Measurements from ENCODE around the gene FRY. TPM values are rescaled to one million over a fixed set of nuclear protein-coding genes. Genes with fewer than 3 reads are reported as not detected.

Gene FRY
- total and polyA plus RNA-seq, 10 donors = 0.80 to 30.0 (median 23.5) TPM

- no peak overlapping the region for H3K4me3 ChIP-seq
- H3K27me3 ChIP-seq (replicated peaks in 1 of 7) = no peaks in the 10 kb centered on the region
- DNase-seq = no peak
- intact Hi-C loops (cut with DNase I; ENCODE audit: low total_unique reads) = no loop called here
- H3K4me1 ChIP-seq = no peaks in the 10 kb centered on the region
- H3K9me3 ChIP-seq = no peaks in the 10 kb centered on the region
- peaks cover 0 to 98% (median 22%) of the 10 kb centered on the region in 6 donors for H3K36me3 ChIP-seq
- 88 to 94% (median 89%) methylated on average over 5 of the region's 5 CpGs for WGBS, 5 donors
- H3K27ac ChIP-seq = no peak overlapping the region
- no peak for TF ChIP-seq POLR2AphosphoS5 (IDR thresholded peaks at IDR 0.05)
- TF ChIP-seq CTCF (IDR thresholded peaks at IDR 0.05 in 8 of 11, conservative IDR thresholded peaks at IDR 0.05 in 3 of 11) = no peak
- TF ChIP-seq POLR2A (IDR thresholded peaks at IDR 0.05) = no peak
Observed at GRCh38 chr13:32224916-32225315, 193.3 kb downstream of the FRY start.

GRCh38 chr13:32225481-32225931, 193.9 kb downstream of the FRY start:
- no peak for DNase-seq
- H3K36me3 ChIP-seq = peaks cover 0 to 98% (median 22%) of the 10 kb centered on the region in 6 donors
- H3K27ac ChIP-seq = no peak overlapping the region
- H3K9me3 ChIP-seq = no peaks in the 10 kb centered on the region
- 74 to 87% (median 81%) methylated on average over 5 of the region's 5 CpGs for WGBS, 5 donors
- intact Hi-C loops (cut with DNase I; ENCODE audit: low total_unique reads) = no loop called here
- H3K27me3 ChIP-seq (replicated peaks in 1 of 7) = no peaks in the 10 kb centered on the region
- H3K4me3 ChIP-seq = no peak overlapping the region
- no peaks in the 10 kb centered on the region for H3K4me1 ChIP-seq
- no peak for TF ChIP-seq CTCF (IDR thresholded peaks at IDR 0.05 in 8 of 11, conservative IDR thresholded peaks at IDR 0.05 in 3 of 11)
- TF ChIP-seq POLR2AphosphoS5 (IDR thresholded peaks at IDR 0.05) = no peak

- Histone ChIP-seq H3K9me3 (no peaks in the 10 kb centered on the region), H3K4me1 (peaks cover 0 to 13% (median 0%) of the 10 kb centered on the region in 6 donors), H3K36me3 (peaks cover 0 to 99% (median 19%) of the 10 kb centered on the region in 6 donors), H3K27ac (no peak overlapping the region), H3K4me3 (no peak overlapping the region), H3K27me3 (replicated peaks in 1 of 7) (no peaks in the 10 kb centered on the region)
- no peak for DNase-seq
- TF ChIP-seq POLR2AphosphoS5 (IDR thresholded peaks at IDR 0.05) (no peak), POLR2A (IDR thresholded peaks at IDR 0.05) (no peak), CTCF (IDR thresholded peaks at IDR 0.05 in 8 of 11, conservative IDR thresholded peaks at IDR 0.05 in 3 of 11) (no peak)
- WGBS, 5 donors = 82 to 90% (median 88%) methylated on average over 5 of the region's 5 CpGs
- intact Hi-C loops (cut with DNase I; ENCODE audit: low total_unique reads) = no loop called here
Observed at GRCh38 chr13:32228330-32229041, 196.9 kb downstream of the FRY start.

GRCh38 chr13:32229443-32229842, 197.9 kb downstream of the FRY start:
- TF ChIP-seq POLR2A (IDR thresholded peaks at IDR 0.05) (no peak), POLR2AphosphoS5 (IDR thresholded peaks at IDR 0.05) (no peak), CTCF (IDR thresholded peaks at IDR 0.05 in 8 of 11, conservative IDR thresholded peaks at IDR 0.05 in 3 of 11) (no peak)
- WGBS, 5 donors = 77 to 87% (median 81%) methylated on average over 3 of the region's 3 CpGs
- intact Hi-C loops (cut with DNase I; ENCODE audit: low total_unique reads) = no loop called here
- Histone ChIP-seq H3K9me3 (no peaks in the 10 kb centered on the region), H3K36me3 (peaks cover 0 to 99% (median 18%) of the 10 kb centered on the region in 6 donors), H3K4me1 (peaks cover 0 to 13% (median 0%) of the 10 kb centered on the region in 6 donors), H3K27me3 (replicated peaks in 1 of 7) (no peaks in the 10 kb centered on the region), H3K4me3 (no peak overlapping the region), H3K27ac (no peak overlapping the region)
- DNase-seq = no peak
